HG02678 (cell line): ENCODE measurements around the gene NHP2.
A peak's percentile ranks its signal among the peaks of the same experiment; 100 is the strongest.

Experiments
- ATAC-seq: cut with Tn5 transposase; IDR thresholded peaks from one replicate; pipeline ENCODE4 v1.9.1; 2021; ENCODE audit warnings: mild to moderate bottlenecking, moderate library complexity; ENCODE audit not compliant: unreplicated experiment

NHP2 gene

DNA sequence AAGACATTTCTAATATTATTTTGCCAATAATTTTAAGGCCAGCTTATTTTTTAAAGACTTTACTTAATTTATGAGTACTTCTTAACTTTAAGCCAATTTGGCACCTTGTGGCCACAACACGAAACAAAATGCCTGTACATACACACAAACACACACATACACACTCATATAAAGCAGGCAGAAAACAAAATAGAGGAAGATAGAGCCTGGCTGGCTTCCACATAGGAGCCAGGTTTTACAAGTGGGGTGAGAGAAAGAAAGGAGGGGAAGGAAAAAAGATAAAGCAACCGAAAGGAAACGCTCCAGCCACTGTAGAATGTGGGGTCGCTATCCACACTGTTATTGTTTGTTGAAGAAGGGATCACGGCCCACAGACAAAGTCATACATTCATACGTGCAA, 23.1 kb upstream of the NHP2 start:
- ATAC-seq = no peak

- no peak for ATAC-seq
These were observed 20.8 kb upstream of the NHP2 start for GRCh38 chr5:178174456-178174855.

DNA sequence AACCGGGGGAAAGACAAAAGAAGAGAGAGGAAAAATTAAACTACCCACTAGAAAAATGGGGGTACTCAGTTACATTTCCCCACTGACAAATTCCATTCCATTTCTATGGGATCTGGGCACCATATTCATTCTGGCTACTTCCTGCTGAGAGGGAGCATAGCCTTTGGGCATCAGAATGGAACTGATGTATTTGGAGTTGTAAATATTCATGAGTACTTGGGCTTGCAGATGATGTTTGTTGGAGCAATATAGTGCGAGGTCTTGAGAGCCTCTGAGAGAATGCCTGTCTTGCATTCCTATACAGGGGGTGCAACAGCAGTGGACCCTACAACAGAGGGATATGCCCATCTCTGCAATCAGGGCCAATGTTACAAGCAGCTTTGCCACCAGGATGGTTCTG, 16.8 kb upstream of the NHP2 start:
- no peak for ATAC-seq

DNA sequence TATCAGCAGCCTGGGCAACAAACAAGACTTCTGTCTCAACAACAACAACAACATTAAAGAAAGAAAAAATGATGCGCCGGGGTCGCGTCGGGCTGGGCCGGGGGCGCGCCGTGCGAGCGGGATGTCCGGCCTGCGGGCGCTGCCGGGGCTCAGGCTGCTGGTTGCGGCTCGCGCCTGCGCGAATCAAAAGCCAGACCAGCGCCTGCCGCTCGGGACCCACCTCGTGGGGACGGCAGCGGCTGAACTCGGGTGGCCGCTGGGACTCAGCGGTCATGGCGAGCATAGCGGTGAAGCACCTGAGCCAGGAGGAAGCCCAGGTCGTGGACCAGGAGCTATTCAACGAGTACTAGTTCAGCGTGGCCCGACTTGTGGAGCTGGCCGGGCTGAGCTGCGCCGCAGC, 11.9 kb upstream of the NHP2 start:
- ATAC-seq = no peak

- ATAC-seq = peak; percentile 92
These were observed 10.4 kb upstream of the NHP2 start for GRCh38 chr5:178163772-178164735.

- ATAC-seq = no peak
These were observed 8.8 kb upstream of the NHP2 start for GRCh38 chr5:178162481-178162880.

- ATAC-seq = no peak
These were observed 6.5 kb upstream of the NHP2 start for GRCh38 chr5:178160176-178160575.

DNA sequence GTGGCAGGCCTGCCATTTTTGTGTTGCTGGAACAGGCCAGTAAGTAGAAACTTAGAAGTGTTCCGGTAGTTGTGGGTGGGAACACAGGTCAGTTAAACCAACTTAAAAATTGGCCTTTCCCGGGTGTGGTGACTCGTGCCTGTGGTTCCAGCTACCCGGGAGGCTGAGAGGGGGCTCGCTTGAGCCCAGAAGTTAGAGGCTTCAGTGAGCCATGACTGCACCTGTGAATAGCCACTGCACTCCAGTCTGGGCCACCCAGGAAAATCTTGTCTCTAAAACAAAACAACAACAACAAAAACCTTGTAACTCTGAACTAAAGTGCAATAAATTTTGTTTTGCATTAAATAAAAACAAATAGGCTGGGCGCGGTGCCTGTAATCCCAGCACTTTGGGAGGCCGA, 1.4 kb upstream of the NHP2 start:
- no peak for ATAC-seq

DNA sequence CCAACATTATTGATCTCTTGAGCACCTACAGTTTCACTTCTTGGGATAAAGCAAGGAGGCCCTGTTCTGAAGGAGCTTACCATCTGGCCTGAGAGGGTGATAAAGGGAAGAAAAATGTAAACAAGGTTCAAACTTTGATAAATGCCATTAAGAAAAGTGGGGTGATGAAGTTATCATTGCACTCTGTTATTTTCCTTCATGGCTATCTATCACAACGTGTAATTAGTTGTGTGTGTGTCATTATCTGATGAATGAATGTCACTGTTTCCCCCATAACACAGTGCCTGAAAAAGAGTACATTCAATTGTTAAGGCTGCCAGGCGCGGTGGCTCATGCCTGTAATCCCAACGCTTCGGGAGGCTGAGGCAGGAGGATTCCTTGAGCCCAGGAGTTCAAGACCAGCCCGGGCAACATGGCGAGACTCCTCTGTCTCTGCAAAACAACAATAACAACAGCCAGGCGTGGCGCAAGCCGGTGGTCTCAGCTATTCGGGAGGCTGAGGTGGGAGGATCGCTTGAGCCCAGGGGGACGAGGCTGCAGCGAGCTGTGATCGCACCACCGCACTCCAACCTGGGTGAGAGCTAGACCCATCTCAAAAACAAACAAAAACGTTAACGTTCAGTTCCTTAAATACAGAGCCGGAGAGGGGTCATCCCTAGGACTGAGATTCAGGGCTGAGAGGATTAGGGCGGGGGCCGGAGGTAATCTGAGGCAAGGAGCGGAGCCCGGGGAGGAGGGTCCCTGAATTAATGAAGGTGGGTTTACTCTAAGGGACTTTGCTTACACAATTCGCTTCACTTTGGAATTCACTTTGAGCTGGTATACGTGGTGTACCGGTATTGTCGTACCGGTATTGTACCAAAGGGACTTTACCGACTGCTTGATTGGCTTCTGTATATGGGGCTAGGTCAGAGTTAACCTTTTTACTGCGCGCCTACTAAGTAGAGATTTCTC, 917 bp downstream of the NHP2 start:
- no peak for ATAC-seq

DNA sequence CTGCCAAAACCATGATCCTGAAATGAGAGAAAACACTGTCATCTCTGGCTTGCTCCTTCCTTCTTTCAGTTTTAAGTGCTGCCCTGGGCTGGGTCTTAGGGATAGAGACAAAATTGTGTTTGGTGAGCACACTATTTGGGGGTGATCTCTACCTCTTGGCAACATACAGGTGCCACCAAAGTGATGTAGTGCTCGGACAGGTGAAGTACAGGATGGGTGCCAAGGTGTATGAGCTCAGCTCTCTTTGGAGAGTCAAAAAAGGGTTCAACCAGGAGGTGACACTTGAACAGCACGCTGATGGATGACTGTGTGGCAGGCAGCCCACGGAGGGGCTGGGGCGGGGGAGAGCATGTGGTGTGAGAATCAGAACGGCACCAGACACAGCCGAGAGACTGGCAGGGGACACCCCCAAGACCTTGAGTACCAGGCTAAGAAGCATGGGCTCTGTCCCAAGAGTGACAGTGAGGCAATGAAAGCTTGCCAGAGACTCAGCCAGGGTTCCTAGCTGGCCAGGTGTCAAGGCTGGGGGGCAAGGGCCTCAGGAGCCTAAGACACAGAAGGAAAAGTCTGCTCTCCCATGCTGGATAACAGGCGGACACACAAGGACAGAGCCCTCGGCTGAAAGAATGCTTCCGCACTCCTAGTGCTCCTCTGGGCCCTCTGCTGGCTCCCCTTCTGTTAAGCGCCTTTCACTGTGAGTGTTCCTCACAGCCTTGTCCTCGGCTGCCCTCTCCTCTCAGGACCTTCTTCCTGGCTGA, 2.5 kb downstream of the NHP2 start:
- ATAC-seq = no peak

DNA sequence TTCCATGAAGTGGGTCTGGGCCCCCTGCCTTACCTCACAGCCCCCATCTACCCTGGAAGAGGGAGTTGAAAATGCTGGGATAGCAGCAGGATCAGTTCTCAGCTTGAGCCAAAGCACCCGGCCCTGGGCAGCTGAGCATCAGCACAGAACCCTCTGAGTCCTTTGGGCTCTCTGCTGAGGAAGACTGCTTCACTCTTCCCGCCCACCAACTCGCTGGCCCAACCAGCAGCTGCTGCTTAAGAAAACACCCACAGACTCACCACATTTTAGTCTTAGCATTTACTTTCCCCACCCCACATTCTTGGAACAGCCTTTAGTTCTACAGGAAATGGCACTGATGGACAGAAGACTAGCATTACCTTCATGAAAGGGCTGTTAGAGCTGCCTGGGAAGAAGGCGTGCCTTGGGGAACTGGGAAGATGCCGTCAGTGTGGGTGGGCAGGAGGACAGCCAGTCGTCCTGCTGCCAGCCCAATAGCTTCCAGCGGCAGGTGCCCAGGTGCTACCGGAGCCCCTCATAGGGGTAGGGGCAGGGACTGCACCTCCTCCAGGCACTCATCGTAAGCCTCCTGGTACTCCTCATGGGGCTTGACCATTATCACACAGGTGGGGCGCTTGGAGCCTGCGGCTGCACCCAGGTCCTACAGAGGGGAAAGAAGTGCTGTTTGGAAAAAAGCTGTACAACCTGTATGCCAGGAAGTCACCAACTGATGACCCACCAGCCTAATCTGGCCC, 4.3 kb downstream of the NHP2 start:
- ATAC-seq = no peak

DNA sequence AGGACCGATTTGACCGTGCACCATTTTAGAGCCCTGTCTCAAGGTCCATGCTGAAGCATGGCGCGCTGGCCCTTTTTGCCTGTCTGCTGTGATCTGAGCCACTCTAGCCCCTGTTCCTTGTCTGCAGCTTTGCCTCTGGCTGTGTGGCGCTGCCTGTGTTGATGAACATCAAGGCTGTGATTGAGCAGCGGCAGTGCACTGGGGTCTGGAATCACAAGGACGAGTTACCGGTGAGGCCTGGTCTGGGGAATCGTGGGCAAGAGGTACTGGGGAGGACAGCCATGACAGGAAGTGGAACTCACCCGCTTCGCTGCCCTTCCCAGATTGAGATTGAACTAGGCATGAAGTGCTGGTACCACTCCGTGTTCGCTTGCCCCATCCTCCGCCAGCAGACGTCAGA, 6.3 kb downstream of the NHP2 start:
- no peak for ATAC-seq

DNA sequence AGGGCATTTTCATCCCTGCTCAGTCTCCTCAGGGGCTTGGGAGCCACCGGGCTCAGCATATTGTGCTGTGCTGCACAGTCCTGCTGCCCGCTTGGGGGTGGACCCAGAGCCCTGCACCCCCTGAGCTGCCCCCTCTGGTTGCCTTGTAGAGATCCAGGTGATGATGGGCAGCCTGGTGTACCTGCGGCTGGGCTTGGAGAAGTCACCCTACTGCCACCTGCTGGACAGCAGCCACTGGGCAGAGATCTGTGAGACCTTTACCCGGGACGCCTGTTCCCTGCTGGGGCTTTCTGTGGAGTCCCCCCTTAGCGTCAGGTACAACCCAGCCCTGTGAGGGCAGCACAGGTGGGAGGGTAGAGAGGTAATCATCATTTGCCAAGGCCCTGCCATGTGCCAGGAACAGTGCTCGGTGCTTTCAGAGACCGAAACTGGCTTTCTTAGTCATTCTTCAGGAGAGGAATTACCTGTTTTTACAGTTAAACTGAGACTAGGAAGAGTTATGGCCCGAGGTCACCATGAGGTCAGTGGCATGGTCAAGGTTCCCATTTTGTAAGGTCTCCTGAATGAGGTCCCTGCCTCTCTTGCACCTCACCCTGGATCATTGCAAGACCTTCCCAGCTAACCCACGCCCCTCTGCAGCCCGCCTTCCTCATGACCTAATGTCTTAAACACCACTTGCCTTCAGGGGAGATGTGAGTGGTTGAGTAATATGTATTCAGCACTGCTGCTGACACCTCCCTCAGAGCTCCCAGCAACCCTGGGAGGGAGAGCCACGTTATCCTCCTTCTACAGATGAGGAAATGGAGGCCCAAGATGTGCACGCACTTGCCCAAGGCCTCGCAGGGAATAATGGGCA, 7.5 kb downstream of the NHP2 start:
- peak; percentile 69 for ATAC-seq

- ATAC-seq = no peak
These were observed 9.8 kb downstream of the NHP2 start for GRCh38 chr5:178143901-178144300.

DNA sequence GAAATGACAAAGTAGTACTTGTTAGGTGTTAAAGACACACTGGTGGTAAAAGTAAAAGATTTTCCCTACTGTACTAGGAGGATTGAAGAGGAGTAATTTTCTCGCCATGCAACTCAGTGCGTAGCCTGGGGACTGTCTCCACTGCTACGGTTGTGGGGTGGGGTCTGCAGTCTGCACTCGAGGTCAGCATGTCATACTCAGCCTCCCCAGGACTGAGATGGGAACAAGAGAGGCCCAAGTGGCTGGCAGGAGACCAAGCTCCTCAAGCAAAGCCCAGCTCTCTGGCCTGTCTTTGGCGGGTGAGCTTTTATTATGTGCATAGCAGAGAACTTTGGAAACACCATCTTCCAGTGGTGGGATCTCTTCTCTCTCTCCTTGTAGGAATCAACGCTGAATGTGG, 10.4 kb downstream of the NHP2 start:
- no peak for ATAC-seq

- ATAC-seq = no peak
These were observed 11.0 kb downstream of the NHP2 start for GRCh38 chr5:178142642-178143041.

DNA sequence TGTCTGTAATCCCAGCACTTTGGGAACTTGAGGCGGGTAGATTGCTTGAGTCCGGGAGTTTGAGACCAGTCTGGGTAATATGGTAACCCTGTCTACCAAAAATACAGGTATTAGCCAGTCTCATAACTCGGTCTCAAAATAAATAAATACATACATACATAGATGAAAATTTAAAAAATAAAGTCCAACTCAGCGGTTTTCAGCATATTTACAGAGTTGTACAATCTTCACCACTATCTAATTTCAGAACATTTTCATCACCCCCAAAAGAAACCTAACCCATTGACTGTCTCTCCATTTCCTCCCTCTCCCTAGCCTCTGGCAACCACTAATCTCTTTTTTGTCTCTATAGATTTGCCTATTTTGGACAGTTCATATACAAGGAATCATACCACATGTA, 12.1 kb downstream of the NHP2 start:
- ATAC-seq = no peak

DNA sequence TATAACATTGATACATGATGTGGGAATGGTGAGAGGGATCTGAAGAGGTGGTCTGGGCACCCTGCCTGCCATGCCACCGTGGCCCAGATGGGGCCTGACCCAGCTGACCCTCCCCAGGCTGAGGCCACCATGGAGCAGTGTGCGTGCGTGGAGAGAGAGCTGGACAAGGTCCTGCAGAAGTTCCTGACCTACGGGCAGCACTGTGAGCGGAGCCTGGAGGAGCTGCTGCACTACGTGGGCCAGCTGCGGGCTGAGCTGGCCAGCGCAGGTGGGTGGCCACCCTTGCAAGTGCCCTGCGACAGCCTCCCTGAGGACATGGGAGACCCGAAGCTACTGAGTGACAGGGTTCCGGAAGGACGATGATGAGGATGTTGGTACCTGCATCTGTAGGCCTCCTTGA, 15.7 kb downstream of the NHP2 start:
- ATAC-seq = no peak

- no peak for ATAC-seq
These were observed 16.7 kb downstream of the NHP2 start for GRCh38 chr5:178136990-178137389.
